HG02798 (cell line): ENCODE measurements around the gene RNASE13.
"Not testable (repeated sequence)": the region's sequence is repeated elsewhere in the genome, so short reads cannot be mapped to it uniquely, and the experiment has no call there.

Experiments used
- ATAC-seq: cut with Tn5 transposase; IDR thresholded peaks from one replicate; pipeline ENCODE4 v1.9.1; 2021; ENCODE audit warnings: mild to moderate bottlenecking; ENCODE audit not compliant: unreplicated experiment, poor library complexity

Gene RNASE13

GRCh38 chr14:21024585-21025370 is 9.8 kb downstream of the RNASE13 start, which contains the start of gene NDRG2:
Gene NDRG2 (minus strand): TSS chr14:21025061. CDS start chr14:21023315, 1,746 bp downstream.
- ATAC-seq = peak; percentile 39

DNA sequence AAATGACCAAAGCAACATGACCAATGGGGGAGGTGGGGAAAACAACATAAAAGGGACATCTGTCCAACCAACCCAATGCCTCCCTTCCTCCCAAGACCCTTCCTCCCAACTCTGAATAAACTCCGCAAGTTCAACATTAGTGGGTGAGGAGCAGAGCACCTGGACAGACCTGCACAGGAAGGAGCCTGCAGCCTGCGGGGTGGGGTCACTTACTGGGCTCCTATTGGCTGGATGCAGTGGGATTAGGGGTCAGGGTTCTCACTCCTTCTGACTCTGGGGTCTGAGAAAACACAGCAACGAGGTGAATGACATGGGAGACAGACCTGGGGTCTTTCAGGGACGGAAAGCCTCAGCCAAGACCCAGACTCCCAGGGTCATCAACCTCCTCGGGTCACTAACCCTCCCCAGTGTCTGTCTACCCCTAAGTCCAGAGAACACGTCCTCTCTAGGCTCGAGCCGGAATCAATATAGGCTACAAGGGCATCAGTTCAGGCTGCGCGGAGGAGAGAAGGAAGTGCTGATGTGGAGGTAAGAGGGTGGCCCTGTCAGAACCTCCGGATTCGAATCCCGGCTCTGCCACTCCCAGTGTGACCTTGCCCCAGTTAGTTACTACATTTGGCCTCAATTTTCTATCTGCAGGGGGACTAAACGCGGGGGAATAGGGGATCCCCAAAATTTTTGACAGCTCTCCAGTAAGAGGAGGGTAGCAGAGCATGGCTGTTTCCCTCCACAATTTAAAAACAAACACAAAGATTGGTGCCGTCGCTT is 10.6 kb downstream of the RNASE13 start:
- ATAC-seq = no peak

GRCh38 chr14:21023174-21023573 is 11.4 kb downstream of the RNASE13 start:
- no peak for ATAC-seq

- ATAC-seq = no peak
These were observed 11.9 kb downstream of the RNASE13 start for GRCh38 chr14:21022686-21023085.

DNA sequence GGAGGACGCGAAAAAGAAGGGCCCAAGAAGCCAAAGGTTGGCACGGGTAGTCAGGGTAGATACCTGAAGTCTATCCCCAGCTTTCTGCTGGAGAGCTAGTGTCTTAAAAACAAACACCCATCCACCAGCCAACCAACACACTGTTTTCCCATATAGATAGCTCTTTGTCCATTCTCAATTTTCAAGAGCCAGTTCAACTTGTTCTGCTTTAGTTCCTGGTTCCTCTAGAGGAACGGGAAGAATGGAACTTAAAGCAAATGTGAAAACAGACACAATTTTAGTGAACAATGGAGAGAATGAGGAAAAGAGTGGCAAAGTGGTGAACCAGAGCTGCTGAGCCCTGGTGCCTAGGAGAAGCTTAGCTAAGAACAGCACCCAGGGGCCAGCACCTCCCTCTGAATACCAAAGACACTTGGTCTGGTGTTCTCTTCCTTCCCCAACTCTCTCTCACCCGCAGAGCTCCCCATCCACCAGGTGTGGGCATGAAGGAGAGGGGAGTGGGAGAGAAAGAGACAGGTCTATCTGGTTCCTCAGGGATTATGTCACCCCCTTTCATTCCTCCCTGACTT is 13.5 kb downstream of the RNASE13 start:
- ATAC-seq = no peak

GRCh38 chr14:21019366-21019765 is 15.2 kb downstream of the RNASE13 start:
- no peak for ATAC-seq

GRCh38 chr14:21018781-21019180 is 15.8 kb downstream of the RNASE13 start:
- ATAC-seq = no peak

DNA sequence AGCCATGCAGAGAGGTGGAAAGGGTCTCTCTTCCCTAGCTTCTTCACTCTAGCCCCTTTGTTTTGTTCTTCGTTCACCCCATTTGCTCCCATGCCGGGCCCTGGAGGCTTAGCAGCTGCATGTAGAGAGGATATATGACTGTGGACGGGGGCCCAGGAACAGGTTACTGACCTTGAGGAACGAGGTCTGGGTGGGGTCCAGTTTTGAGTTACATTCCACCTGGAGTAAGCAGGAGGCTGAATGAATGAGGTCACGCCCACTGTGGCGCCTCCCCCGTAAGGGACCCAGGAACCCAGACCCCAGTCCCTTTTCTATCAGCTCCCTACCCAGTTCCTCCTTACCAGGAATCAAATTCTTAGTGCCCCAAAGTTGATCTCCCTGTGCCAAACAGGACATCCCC is 16.3 kb downstream of the RNASE13 start:
- ATAC-seq = no peak

- no peak for ATAC-seq
These were observed 16.9 kb downstream of the RNASE13 start for GRCh38 chr14:21017528-21018245.

GRCh38 chr14:21016413-21017190 is 18.0 kb downstream of the RNASE13 start:
- no peak for ATAC-seq

GRCh38 chr14:21015312-21015711 is 19.3 kb downstream of the RNASE13 start:
- no peak for ATAC-seq

- no peak for ATAC-seq
These were observed 19.8 kb downstream of the RNASE13 start for GRCh38 chr14:21014761-21015190.

GRCh38 chr14:21011136-21011535 is 23.5 kb downstream of the RNASE13 start:
- ATAC-seq = no peak

DNA sequence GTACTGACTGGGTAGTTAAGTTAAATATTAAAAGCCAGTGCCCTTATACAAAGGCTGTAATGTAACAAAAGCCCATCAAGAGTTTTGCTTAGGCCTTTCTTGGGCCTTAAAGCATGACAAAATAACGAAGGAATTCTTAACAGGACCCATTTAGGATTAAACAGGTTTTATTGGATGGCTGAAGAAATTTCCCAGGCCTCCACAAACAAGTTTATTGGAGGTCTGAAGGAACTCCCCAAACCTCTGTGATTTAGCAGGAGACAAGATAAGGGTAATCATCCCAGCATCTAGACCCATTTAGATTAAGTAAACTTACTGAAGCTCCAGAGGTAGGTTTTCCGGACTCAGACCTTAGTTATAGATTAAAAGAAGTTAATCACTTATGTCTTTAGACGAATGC is 24.9 kb downstream of the RNASE13 start:
- not testable (repeated sequence) for ATAC-seq

DNA sequence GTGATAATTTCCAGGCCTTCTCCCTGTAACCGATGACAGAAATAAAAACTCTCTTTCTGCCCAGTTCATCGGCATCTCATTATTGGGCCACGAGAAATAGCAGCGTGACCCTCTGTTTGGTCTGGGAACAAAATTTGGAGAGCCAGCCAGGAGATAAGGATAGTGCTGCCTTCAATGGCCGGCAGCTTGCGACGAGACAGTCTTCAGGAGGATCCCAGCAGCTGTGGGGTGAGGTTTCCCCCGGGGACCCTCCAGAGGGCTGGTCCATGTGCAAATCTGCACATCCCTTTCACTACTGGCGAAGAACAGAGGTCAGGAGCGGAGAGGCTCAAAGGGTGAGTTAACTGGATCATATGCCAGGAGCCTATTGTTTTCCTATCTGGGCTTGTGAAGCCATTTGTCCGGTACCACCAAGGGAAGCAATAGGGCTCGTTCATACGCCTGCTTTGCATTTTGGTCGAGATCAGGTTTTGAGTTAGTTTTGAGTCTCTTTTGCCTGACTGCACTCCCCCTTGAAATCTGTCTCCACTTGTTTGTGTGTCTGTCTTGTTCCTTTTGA is 30.7 kb downstream of the RNASE13 start:
- no peak for ATAC-seq

DNA sequence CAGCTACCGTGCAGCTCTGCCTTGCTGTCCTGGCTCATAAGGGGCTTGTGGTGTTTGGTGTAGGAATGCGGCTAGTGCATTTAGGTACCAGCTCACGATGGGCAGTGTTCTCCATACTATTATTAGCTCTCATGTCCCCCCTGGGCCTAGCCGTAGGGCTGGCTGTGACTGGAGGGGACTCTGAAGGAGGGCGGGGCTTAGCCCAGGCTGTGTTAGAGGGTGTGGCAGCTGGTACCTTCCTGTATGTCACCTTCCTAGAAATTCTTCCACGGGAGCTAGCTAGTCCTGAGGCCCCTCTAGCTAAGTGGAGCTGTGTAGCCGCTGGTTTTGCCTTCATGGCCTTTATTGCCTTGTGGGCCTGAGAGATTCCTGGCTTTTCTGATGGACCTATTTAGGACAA is 33.4 kb downstream of the RNASE13 start:
- no peak for ATAC-seq

GRCh38 chr14:20999591-20999990 is 35.0 kb downstream of the RNASE13 start:
- ATAC-seq = no peak

- ATAC-seq = no peak
These were observed 35.8 kb downstream of the RNASE13 start, which contains the start of gene SLC39A2 for GRCh38 chr14:20998674-20999366. Gene SLC39A2 (plus strand): TSS chr14:20999293. CDS start chr14:20999447, 154 bp downstream.

GRCh38 chr14:20998139-20998538 is 36.5 kb downstream of the RNASE13 start:
- ATAC-seq = no peak
